ENCODE data around the gene PON3.

- no peak for TF ChIP-seq CTCF (optimal IDR thresholded peaks at IDR 0.05 in 1 of 3, IDR thresholded peaks at IDR 0.05 in 1 of 3, conservative IDR thresholded peaks at IDR 0.05 in 1 of 3; ENCODE audit: extremely low read depth in 1 of 3, insufficient read depth in 2 of 3, low read length in 3 of 3)
- TF ChIP-seq EZH2 (IDR thresholded peaks at IDR 0.05; ENCODE audit: low read length) = no peak
Observed at GRCh38 chr7:95311389-95311788, 84.8 kb downstream of the PON3 start.
